Choroid plexus epithelial cell (primary cell): ENCODE data around the gene SLC7A14.

Experiments used
- DNase-seq: peaks from one replicate; pipeline ENCODE4 v3.0.0-alpha.2; 2010; ENCODE audit warnings: low read depth
- H3K4me3 ChIP-seq: 2 replicates; pipeline ENCODE4 v1.5.1; 2011; ENCODE audit warnings: low read depth, mild to moderate bottlenecking, control low read depth, low read length, moderate library complexity
- TF ChIP-seq, protein P1 (sequence below): conservative IDR thresholded peaks from 2 replicates; pipeline ENCODE4 v1.5.1; 2011; ENCODE audit warnings: low read depth, mild to moderate bottlenecking, control low read depth, inconsistent platforms, low read length, moderate library complexity

SLC7A14 gene

DNA sequence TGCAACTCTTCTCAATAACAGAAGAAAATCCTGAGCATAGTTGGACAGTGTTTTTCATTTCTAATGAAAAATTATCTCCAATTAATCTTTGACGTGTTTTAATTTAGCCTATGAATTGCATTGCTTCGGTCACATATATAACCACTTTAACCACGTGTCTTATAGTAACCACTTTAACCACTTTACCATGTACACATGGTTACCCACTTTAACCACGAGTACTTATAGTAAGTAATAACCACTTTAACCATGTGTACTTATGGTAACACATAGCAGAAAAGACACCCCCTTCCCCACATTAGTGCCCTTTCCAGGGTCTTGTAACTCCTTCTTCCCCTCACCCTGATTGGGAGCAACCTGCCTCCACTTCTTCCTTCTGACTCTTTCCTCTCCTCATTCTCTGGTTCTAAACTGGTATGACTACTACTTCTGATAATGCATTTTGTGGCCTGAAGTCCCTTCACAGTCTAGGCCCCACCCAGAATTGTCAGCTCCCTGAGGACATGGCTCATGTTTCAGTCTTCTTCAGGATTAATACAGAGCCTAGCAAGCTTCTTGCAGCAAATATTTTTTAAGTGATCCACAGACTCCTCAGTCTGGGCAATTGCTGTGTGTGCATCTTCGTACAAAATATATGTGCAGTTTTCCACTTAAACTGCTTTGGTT lies 25.0 kb downstream of the SLC7A14 start:
- TF ChIP-seq, protein P1, sequence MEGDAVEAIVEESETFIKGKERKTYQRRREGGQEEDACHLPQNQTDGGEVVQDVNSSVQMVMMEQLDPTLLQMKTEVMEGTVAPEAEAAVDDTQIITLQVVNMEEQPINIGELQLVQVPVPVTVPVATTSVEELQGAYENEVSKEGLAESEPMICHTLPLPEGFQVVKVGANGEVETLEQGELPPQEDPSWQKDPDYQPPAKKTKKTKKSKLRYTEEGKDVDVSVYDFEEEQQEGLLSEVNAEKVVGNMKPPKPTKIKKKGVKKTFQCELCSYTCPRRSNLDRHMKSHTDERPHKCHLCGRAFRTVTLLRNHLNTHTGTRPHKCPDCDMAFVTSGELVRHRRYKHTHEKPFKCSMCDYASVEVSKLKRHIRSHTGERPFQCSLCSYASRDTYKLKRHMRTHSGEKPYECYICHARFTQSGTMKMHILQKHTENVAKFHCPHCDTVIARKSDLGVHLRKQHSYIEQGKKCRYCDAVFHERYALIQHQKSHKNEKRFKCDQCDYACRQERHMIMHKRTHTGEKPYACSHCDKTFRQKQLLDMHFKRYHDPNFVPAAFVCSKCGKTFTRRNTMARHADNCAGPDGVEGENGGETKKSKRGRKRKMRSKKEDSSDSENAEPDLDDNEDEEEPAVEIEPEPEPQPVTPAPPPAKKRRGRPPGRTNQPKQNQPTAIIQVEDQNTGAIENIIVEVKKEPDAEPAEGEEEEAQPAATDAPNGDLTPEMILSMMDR = no peak
- no peak for DNase-seq
- no peak overlapping the region for H3K4me3 ChIP-seq

DNA sequence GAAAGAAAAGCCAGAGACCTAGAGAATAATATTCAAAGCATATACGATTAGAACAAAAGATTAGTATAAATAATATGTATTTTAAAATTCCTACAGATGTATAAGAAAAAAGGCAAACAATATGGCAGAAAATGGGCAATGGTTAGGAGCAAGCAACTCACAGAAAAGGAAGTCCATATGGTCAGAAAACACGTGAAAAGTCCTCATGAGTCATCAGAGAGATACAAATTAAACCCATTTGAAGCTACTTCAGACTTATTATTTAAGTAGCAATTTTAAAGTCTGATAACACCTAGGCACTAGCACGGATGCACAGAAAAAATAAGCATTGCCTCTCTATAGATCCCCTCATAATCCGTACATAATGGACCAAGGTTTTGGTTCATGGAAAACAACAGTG lies 25.6 kb downstream of the SLC7A14 start:
- no peak overlapping the region for H3K4me3 ChIP-seq
- DNase-seq = peak; percentile 23
- TF ChIP-seq, protein P1 = no peak

DNA sequence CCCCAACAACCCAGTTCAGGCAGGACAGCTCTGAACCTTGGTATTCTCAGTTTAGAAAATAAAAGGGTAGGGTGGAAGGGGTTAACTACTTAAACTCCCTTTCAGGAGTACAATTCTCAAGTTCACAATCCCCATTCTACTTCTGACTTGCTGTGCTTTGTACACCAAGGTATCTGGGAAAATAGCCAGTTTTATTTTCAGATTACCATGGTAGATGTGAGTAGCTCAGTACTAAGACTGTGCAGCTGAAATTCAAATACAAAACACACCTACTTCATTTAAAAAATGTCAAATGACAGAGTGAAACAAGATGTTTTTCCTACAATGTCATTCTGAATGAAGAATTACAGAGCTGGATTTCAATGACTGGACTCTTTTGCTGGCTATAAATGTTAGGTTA lies 27.4 kb downstream of the SLC7A14 start:
- DNase-seq = peak; percentile 26
- TF ChIP-seq, protein P1 = no peak
- no peak overlapping the region for H3K4me3 ChIP-seq

DNA sequence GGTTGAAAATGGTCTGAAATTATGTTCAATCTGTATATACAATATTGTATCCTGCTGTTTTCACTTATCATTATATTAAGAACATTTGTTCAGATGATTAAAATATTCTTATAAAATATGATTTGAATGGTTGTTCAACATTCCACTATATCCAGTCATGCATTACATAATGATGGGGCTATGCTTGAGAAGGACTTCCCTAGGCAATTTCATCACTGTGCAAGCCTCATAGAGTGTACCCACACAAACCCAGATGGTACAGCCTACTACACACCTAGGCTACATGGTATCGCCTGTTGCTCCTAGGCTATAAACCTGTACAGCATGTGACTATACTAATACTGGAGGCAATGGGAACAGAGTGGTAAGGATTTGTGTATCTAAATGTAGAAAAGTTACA lies 30.5 kb downstream of the SLC7A14 start:
- TF ChIP-seq, protein P1 = no peak
- H3K4me3 ChIP-seq = no peak overlapping the region
- DNase-seq = peak; percentile 63

DNA sequence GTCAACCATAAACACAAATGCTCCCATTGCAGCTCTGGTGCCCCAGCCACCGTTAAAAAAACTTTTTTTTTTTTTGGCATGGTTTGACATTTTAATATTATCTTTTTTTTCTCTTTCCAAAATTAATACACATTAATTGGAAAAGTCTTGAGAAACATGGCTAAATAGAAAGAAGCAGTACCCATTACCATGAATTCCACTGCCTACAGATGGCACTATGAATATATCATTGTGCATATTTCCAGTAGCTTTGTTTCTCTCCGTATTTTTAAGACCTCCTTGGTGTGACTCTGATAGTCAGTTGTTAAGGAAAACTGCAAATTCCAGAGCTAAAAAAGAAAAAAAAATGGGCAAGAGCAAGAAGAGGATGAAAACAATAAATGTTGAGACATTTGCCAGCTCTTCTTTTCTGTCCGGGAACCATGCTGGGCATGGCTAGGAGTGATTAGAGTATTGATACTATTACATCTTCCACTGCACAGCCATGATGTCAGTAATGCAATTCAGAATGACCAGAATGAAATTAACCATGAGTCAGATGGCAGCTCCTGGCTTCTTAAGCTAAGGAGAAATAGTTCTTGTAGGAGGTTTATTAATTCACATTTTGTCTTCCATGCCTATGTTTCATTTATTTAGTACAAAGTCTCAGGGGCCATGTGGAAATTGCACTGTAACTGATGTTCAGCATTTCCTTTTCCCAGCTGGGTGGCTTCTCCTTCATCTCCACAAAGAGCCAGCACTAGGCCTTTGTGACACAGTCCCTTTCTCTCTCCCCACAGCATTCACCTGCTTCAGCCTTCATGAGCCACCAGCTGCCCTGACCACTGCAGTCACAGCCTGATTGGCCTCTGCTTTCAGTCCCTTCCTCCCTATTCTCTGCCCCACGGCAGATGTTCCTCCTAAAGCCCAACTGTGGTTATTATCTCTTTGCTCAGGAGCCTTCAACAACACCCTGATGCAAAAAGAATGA lies 31.8 kb downstream of the SLC7A14 start:
- TF ChIP-seq, protein P1 = peak; percentile 20
- peak; percentile 35 for DNase-seq
- no peak overlapping the region for H3K4me3 ChIP-seq

DNA sequence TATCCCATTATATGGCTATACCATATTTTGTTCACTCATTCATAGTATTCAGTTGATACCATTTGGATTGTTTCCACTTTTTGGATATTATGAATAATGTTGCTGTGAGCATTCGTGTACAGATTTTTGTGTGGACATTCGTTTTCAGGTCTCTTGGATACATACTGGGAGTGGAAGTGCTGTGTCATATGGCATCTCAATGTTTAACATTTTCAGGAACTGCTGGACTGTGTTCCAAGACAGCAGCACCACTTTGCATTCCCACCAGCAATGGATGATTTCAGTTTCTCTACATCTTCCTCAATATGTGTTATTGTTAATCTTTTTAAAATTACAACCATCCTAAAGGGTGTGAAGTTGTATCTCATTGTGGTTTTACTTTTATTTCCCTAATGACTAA lies 34.6 kb downstream of the SLC7A14 start:
- TF ChIP-seq, protein P1 = no peak
- H3K4me3 ChIP-seq = no peak overlapping the region
- no peak for DNase-seq
